H1 (cell line): Measurements from ENCODE around the gene STAG1. TPM values are rescaled to one million over a fixed set of nuclear protein-coding genes. Genes with fewer than 3 reads are reported as not detected.

Experiments used
- CTCF ChIA-PET: fragments of 300-600 bp; sonication (Branson Sonifier 250); formaldehyde crosslinking; loops from one replicate; lab custom pipeline; 2021; ENCODE audit not compliant: partially characterized antibody; lab: Charles Lee
- POLR2A ChIA-PET: fragments of 300-600 bp; sonication (Branson Sonifier 250); formaldehyde crosslinking; loops from one replicate; lab custom pipeline; 2021; ENCODE audit warnings: inconsistent platforms; ENCODE audit not compliant: partially characterized antibody; lab: Charles Lee
- DNase-seq, 2 experiments: peaks; one replicate each; pipeline versions ENCODE4 v3.0.0 to v3.0.0-alpha.2; 2010 to 2022; ENCODE audit warnings: low spot score in 2 of 2, low read depth in 1 of 2, mixed read lengths in 1 of 2
- FAIRE-seq: peaks from 2 replicates; lab custom pipeline; 2011; peaks lifted over from hg19 to GRCh38; lab: Jason Lieb, UNC
- H2AFZ ChIP-seq: 2 replicates; pipeline ENCODE4 v1.8.1; 2012; ENCODE audit warnings: low read length, inconsistent platforms
- H2AK5ac ChIP-seq: 2 replicates; pipeline ENCODE4 v1.6.1; 2013; ENCODE audit warnings: low read depth, low read length
- H2BK120ac ChIP-seq: replicated peaks from 2 replicates; pipeline ENCODE3; 2013; ENCODE audit warnings: low read depth, low read length, inconsistent platforms
- H2BK12ac ChIP-seq: 2 replicates; pipeline ENCODE4 v1.6.1; 2013; ENCODE audit warnings: low read depth, low read length
- H2BK15ac ChIP-seq: 2 replicates; pipeline ENCODE4 v1.6.1; 2013; ENCODE audit warnings: low read length
- H2BK20ac ChIP-seq: 2 replicates; pipeline ENCODE4 v1.6.1; 2013; ENCODE audit warnings: low read length
- H2BK5ac ChIP-seq: 2 replicates; pipeline ENCODE4 v1.6.1; 2013; ENCODE audit warnings: low read depth, low read length
- H3K14ac ChIP-seq: 2 replicates; pipeline ENCODE4 v1.6.1; 2013; ENCODE audit warnings: inconsistent platforms; ENCODE audit not compliant: insufficient read length
- H3K18ac ChIP-seq: 2 replicates; pipeline ENCODE4 v1.6.1; 2013; ENCODE audit warnings: low read length; ENCODE audit errors: extremely low read depth
- H3K23ac ChIP-seq: 2 replicates; pipeline ENCODE4 v1.6.1; 2013; ENCODE audit warnings: inconsistent platforms; ENCODE audit not compliant: insufficient read length
- H3K23me2 ChIP-seq: 2 replicates; pipeline ENCODE4 v1.6.1; 2013; ENCODE audit warnings: low read depth, low read length
- H3K27ac ChIP-seq: 2 replicates; pipeline ENCODE4 v1.6.1; 2011; ENCODE audit warnings: low read depth, low read length, inconsistent platforms
- H3K27me3 ChIP-seq, 4 experiments: replicated peaks in 1 of 4; 1 replicate in 1 of 4; 2 replicates in 3 of 4; pipeline versions ENCODE4 v1.6.1 to v1.8.1; 2011 to 2013; ENCODE audit warnings: low read length in 3 of 4, mild to moderate bottlenecking in 3 of 4, inconsistent platforms in 2 of 4, mixed read lengths in 2 of 4, moderate library complexity in 1 of 4; ENCODE audit not compliant: control insufficient read depth in 3 of 4, insufficient read depth in 3 of 4; ENCODE audit errors: extremely low read depth in 1 of 4
- H3K36me3 ChIP-seq, 4 experiments: 2 replicates each; pipeline versions ENCODE4 v1.6.1 to v1.8.1; 2011 to 2013; ENCODE audit warnings: mild to moderate bottlenecking in 4 of 4, low read length in 3 of 4, moderate library complexity in 2 of 4, control low read depth in 1 of 4, inconsistent platforms in 1 of 4; ENCODE audit not compliant: insufficient read depth in 4 of 4, control insufficient read depth in 2 of 4
- H3K4ac ChIP-seq: replicated peaks from 2 replicates; pipeline ENCODE3; 2013; ENCODE audit warnings: low read length, low read depth, mixed read lengths, inconsistent platforms; ENCODE audit not compliant: insufficient read length
- H3K4me1 ChIP-seq, 4 experiments: replicated peaks in 1 of 4; 1 replicate in 1 of 4; 2 replicates in 3 of 4; pipeline versions ENCODE4 v1.6.1 to v1.8.1; 2011 to 2013; ENCODE audit warnings: low read length in 3 of 4, inconsistent platforms in 2 of 4, mixed read lengths in 1 of 4; ENCODE audit not compliant: insufficient read depth in 4 of 4, control insufficient read depth in 3 of 4
- H3K4me2 ChIP-seq, 2 experiments: 2 replicates each; pipeline versions ENCODE4 v1.6.1 to v1.8.1; 2011 to 2013; ENCODE audit warnings: low read depth in 2 of 2, low read length in 2 of 2, control low read depth in 1 of 2, inconsistent platforms in 1 of 2, mild to moderate bottlenecking in 1 of 2; ENCODE audit not compliant: insufficient read depth in 1 of 2
- H3K4me3 ChIP-seq, 4 experiments: fragments of 200-600, 300-600 bp in 1 of 4; sonication (generic), shearing (Covaris generic), sonication (Bioruptor Twin) in 1 of 4; 2 replicates each; pipeline versions ENCODE4 v1.5.1 to v1.8.1; 2011 to 2016; ENCODE audit warnings: low read length in 4 of 4, low read depth in 3 of 4, control low read depth in 2 of 4, inconsistent platforms in 2 of 4, mild to moderate bottlenecking in 2 of 4, mixed read lengths in 1 of 4, moderate library complexity in 1 of 4; ENCODE audit not compliant: insufficient read depth in 2 of 4; ENCODE audit errors: extremely low read depth in 1 of 4
- H3K56ac ChIP-seq: replicated peaks from 2 replicates; pipeline ENCODE3; 2013; ENCODE audit warnings: low read depth, mild to moderate bottlenecking, mixed read lengths, low read length, inconsistent platforms; ENCODE audit not compliant: insufficient read length
- H3K79me1 ChIP-seq: 2 replicates; pipeline ENCODE4 v1.6.1; 2013; ENCODE audit warnings: low read depth, low read length, control low read depth
- H3K79me2 ChIP-seq, 2 experiments: 2 replicates each; pipeline versions ENCODE4 v1.6.1 to v1.8.1; 2012 to 2013; ENCODE audit warnings: low read length in 2 of 2, mild to moderate bottlenecking in 2 of 2, inconsistent platforms in 1 of 2; ENCODE audit not compliant: insufficient read depth in 2 of 2, control insufficient read depth in 1 of 2
- H3K9ac ChIP-seq, 4 experiments: replicated peaks in 1 of 4; 1 replicate in 1 of 4; 2 replicates in 3 of 4; pipeline versions ENCODE4 v1.6.1 to v1.8.1; 2011 to 2013; ENCODE audit warnings: low read depth in 3 of 4, low read length in 3 of 4, control low read depth in 2 of 4, mild to moderate bottlenecking in 2 of 4, moderate library complexity in 2 of 4, inconsistent platforms in 1 of 4; ENCODE audit errors: extremely low read depth in 1 of 4
- H3K9me3 ChIP-seq, 2 experiments: 2 replicates each; pipeline versions ENCODE4 v1.6.1 to v1.8.1; 2012 to 2013; ENCODE audit warnings: mild to moderate bottlenecking in 2 of 2, moderate library complexity in 2 of 2, control low read depth in 1 of 2, inconsistent platforms in 1 of 2, low read depth in 1 of 2, low read length in 1 of 2, mixed read lengths in 1 of 2; ENCODE audit not compliant: insufficient read depth in 2 of 2
- H4K20me1 ChIP-seq, 2 experiments: replicated peaks in 1 of 2; 2 replicates each; pipeline versions ENCODE3 to v1.8.1; 2011 to 2013; ENCODE audit warnings: inconsistent platforms in 2 of 2, low read length in 2 of 2, mild to moderate bottlenecking in 1 of 2; ENCODE audit not compliant: insufficient read depth in 2 of 2, control insufficient read depth in 1 of 2
- H4K5ac ChIP-seq: 2 replicates; pipeline ENCODE4 v1.6.1; 2013; ENCODE audit warnings: low read length, low read depth, mixed read lengths, inconsistent platforms; ENCODE audit not compliant: insufficient read length
- H4K8ac ChIP-seq: 2 replicates; pipeline ENCODE4 v1.8.0; 2013; ENCODE audit warnings: mild to moderate bottlenecking, moderate library complexity, low read length, inconsistent platforms; ENCODE audit not compliant: insufficient read depth; ENCODE audit errors: extremely low read depth
- H4K91ac ChIP-seq: replicated peaks from 2 replicates; pipeline ENCODE3; 2013; ENCODE audit warnings: low read length, mixed read lengths, inconsistent platforms; ENCODE audit not compliant: insufficient read length
- CBX5 ChIP-seq: fragments of 300-800, 300-1000 bp; sonication (generic); IDR thresholded peaks from 2 replicates; pipeline ENCODE4 v1.7.1; 2016; ENCODE audit warnings: antibody characterized with exemption, low read length, low read depth
- CTCF ChIP-seq, 3 experiments: IDR thresholded peaks; 1 replicate in 2 of 3; 2 replicates in 1 of 3; pipeline versions ENCODE4 v1.5.1 to v1.6.1; 2011; ENCODE audit warnings: low read length in 3 of 3, mild to moderate bottlenecking in 3 of 3, inconsistent platforms in 2 of 3, low read depth in 1 of 3, moderate library complexity in 1 of 3; ENCODE audit not compliant: insufficient read depth in 1 of 3; ENCODE audit errors: control extremely low read depth in 1 of 3
- POU5F1 ChIP-seq: IDR thresholded peaks from 2 replicates; pipeline ENCODE4 v1.6.1; 2011; ENCODE audit warnings: low read depth, mild to moderate bottlenecking, low read length, moderate library complexity
- RFX5 ChIP-seq: IDR thresholded peaks from 2 replicates; pipeline ENCODE4 v1.6.1; 2011; ENCODE audit warnings: low read depth, low read length, improper control_type of control experiment, borderline replicate concordance
- SIRT6 ChIP-seq: IDR thresholded peaks from one replicate; pipeline ENCODE4 v1.7.1; 2012; ENCODE audit warnings: low read length, inconsistent platforms
- WGBS, 2 experiments: shearing (Covaris generic) in 1 of 2; methylation state at CpG; one replicate each; pipeline versions ENCODE4 v1.1.6 to v1.1.7; 2013 to 2015; ENCODE audit warnings: low lambda C conversion rate in 2 of 2, mixed read lengths in 2 of 2, inconsistent platforms in 1 of 2, low coverage in 1 of 2, missing lambda C conversion rate in 1 of 2; ENCODE audit not compliant: insufficient replicate concordance in 2 of 2, insufficient coverage in 1 of 2, insufficient read length in 1 of 2; ENCODE audit errors: extremely low coverage in 1 of 2, missing lambda C conversion rate in 1 of 2; 5-methylcytosine and 5-hydroxymethylcytosine counted together
- polyA plus RNA-seq, 7 experiments: library from polyadenylated mRNA; depleted of rRNA in 3 of 7; stranded (reverse) in 5 of 7; unstranded in 2 of 7; fragments of >200 nt in 5 of 7; fragments of 200-250 nt in 2 of 7; gene quantifications; 1 replicate in 5 of 7; 2 replicates in 1 of 7; 4 replicates in 1 of 7; pipeline versions ENCODE4 v1.2.1 to v1.2.3, GENCODE V29; 2011 to 2013; ENCODE audit warnings: missing spikeins in 2 of 7, mixed read lengths in 2 of 7
- total RNA-seq: library from RNA; stranded (reverse); fragmentation: NEBNext Ultra II Directional; extraction: Animal tissue kit (Norgen Biotek cat#: 25700); gene quantifications from 2 replicates; pipeline ENCODE4 v1.2.1, GENCODE V29; 2021
- TF ChIP-seq, protein P1 (sequence below): IDR thresholded peaks from 2 replicates; pipeline ENCODE4 v1.6.1; 2012; ENCODE audit warnings: inconsistent platforms
- TF ChIP-seq, protein P2 (sequence below): IDR thresholded peaks from 2 replicates; pipeline ENCODE4 v1.6.1; 2011; ENCODE audit warnings: low read length, improper control_type of control experiment

The STAG1 gene
- total and polyA plus RNA-seq, 2 of the 8 experiments (the other 6 are each of a cell fraction or from before 2014, with no cell fraction given), result 4.6 to 23.4 TPM

GRCh38 chr3:136291302-136291701, 460.9 kb downstream of the STAG1 start:
- H3K4me3 ChIP-seq, result no peak overlapping the region
- no peak overlapping the region for H2BK15ac ChIP-seq
- TF ChIP-seq SIRT6, result no peak
- TF ChIP-seq, protein P1, sequence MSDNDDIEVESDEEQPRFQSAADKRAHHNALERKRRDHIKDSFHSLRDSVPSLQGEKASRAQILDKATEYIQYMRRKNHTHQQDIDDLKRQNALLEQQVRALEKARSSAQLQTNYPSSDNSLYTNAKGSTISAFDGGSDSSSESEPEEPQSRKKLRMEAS, result no peak
- no peak for TF ChIP-seq CBX5
- TF ChIP-seq CTCF (IDR thresholded peaks at IDR 0.05; ENCODE audit: control extremely low read depth in 1 of 3, insufficient read depth in 1 of 3, low read depth in 1 of 3, low read length in 3 of 3), result no peak
- no peak for TF ChIP-seq RFX5
- TF ChIP-seq POU5F1, result no peak
- TF ChIP-seq, protein P2, sequence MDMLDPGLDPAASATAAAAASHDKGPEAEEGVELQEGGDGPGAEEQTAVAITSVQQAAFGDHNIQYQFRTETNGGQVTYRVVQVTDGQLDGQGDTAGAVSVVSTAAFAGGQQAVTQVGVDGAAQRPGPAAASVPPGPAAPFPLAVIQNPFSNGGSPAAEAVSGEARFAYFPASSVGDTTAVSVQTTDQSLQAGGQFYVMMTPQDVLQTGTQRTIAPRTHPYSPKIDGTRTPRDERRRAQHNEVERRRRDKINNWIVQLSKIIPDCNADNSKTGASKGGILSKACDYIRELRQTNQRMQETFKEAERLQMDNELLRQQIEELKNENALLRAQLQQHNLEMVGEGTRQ, result no peak
- DNase-seq (no peak), FAIRE-seq (no peak)
- H3K9me3 ChIP-seq, result no peaks in the 10 kb centered on the region
- H3K56ac ChIP-seq, result no peak overlapping the region
- no peak overlapping the region for H3K18ac ChIP-seq
- no peak overlapping the region for H3K9ac ChIP-seq
- H3K27ac ChIP-seq, result no peak overlapping the region
- H4K91ac ChIP-seq, result no peak overlapping the region
- H2AFZ ChIP-seq, result no peak overlapping the region
- no peaks in the 10 kb centered on the region for H4K20me1 ChIP-seq
- no peaks in the 10 kb centered on the region for H3K79me1 ChIP-seq
- H3K4me2 ChIP-seq, result no peak overlapping the region
- ChIA-PET CTCF (interaction anchor here (1.1 kb wide), 1 partner anchor 41 kb away, joined by 3 read pairs; the partner anchor contains the start of gene PCCB), POLR2A (no interaction called here)
- H4K8ac ChIP-seq, result no peak overlapping the region
- peaks cover 0 to 6% (median 2%) of the 10 kb centered on the region in 4 experiments; a peak in 4 of 8 replicates for H3K36me3 ChIP-seq
- H2BK12ac ChIP-seq, result no peak overlapping the region
- 95% methylated on average over 5 of the region's 5 CpGs; no CpG with 5 or more reads in 1 of the 2 experiments for WGBS, 2 experiments
- no peaks in the 10 kb centered on the region for H3K4me1 ChIP-seq
- no peaks in the 10 kb centered on the region for H3K27me3 ChIP-seq
- H3K14ac ChIP-seq, result no peak overlapping the region
- H2BK20ac ChIP-seq, result no peak overlapping the region
- no peak overlapping the region for H3K23ac ChIP-seq
- no peak overlapping the region for H2BK120ac ChIP-seq
- H3K23me2 ChIP-seq, result no peaks in the 10 kb centered on the region
- no peaks in the 10 kb centered on the region; a peak in 1 of 4 replicates for H3K79me2 ChIP-seq
- H2BK5ac ChIP-seq, result no peak overlapping the region
- H4K5ac ChIP-seq, result no peak overlapping the region
- no peak overlapping the region for H2AK5ac ChIP-seq
- H3K4ac ChIP-seq, result no peak overlapping the region
